DMS114 treated with DMSO at 0.1 percent for 48 hours (cell line): ENCODE data around the gene RAB33B.
"Not testable (repeated sequence)": the region's sequence is repeated elsewhere in the genome, so short reads cannot be mapped to it uniquely, and the experiment has no call there.

Experiments
- DNase-seq: peaks from one replicate; lab custom pipeline; 2025; ENCODE audit not compliant: unreplicated experiment; lab: John Stamatoyannopoulos, UW

Gene RAB33B

DNA sequence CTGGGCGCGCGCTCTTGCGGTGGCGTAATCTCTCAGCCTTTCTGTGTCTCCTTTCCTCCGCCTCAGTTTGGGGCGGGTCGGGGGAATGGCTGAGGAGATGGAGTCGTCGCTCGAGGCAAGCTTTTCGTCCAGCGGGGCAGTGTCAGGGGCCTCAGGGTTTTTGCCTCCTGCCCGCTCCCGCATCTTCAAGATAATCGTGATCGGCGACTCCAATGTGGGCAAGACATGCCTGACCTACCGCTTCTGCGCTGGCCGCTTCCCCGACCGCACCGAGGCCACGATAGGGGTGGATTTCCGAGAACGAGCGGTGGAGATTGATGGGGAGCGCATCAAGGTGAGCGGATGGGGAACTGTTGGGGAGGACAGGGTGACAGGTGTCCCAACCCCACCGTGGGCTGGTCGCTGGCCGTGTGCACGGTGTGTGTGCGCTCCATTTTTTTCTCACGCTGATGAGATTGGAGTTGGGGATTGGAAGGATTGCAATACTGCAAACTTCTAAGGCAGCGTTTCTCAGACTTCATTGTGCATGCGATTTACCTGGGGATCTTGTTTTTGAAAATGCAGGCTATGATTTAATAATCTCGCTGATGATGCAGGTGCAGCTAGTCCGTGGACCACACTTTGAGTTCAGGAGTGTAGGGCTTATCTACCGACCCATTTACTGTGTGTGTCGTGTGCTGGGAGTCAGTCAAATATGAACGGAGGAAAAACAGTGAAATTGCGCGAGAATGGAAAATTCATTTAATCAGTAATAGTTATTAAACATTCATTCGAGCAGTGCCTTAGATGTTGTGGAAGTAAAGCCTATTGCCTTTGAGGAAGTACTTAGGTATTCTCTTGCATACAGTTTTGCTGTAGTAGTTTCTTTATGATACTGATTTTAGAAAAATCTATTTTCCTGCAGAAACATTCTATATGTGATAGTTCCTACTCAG, at the start of gene RAB33B:
Gene RAB33B, plus strand, starts transcription at position 11 of the 935 bp plus-strand sequence. Its CDS starts 75 bp downstream, at position 86.
- peak; percentile 53 for DNase-seq

DNA sequence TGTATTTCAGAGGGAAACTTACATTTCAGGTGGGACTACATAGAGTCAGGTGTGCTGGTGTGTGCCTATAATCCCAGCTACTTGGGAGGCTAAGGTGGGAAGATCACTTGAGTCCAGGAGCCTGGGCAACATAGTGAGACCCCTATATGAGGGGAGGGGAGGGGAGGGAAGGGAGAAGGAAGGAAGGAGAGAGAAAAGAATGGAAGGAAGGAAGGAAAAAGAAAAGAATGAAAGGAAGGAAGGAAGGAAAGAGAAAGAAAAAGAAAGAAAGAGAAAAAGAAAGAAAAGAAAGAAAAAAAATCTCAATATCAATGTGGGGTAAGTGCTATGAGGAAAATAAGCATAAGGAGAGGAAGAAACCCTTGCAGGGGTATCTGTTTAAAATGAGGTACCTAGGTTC, 43.6 kb upstream of the RAB33B start:
- no peak for DNase-seq

DNA sequence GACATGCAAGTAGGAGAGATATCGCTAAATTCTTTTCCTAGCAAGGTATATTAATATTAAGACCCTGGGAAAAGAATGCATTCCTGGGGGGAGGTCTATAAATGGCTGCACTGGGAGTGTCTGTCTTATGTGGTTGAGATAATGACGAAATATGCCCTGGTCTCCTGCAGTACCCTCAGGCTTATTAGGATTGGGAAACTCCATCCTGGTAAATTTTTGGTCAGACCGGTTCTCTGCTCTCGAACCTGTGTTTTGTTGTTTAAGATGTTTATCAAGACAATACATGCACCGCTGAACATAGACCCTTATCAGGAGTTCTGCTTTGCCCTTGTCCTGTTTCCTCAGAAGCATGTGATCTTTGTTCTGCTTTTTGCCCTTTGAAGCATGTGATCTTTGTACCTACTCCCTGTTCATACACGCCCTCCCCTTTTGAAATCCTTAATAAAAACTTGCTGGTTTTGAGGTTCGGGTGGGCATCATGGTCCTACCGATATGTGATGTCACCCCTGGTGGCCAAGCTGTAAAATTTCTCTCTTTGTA, 39.2 kb upstream of the RAB33B start:
- DNase-seq = not testable (repeated sequence)

DNA sequence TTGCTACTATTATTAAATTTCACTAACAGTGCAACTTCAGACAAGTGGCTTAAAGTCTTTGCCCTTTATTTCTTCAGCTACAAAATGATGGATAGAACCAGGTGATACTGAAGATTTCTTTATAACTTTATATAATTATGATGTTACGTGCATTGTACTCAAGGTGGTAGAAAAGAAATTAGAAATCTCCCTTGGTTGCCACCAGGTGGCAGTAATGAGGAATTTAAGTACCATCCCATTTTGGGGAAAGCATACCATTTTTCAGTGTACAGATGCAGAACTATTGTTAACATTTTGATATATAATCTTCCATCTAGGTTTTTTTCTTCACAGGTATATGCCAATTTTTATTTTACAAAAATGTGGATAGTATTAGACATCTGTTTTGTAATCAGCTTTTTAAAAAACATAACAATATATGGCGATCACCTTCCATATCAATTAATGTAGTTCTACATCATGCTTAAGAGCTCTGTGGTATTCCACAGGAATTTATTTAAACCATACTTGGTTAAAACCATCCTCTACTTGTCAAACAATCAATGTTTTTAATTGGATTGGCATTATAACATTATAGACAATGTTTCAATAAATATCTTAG, 37.7 kb upstream of the RAB33B start:
- peak; percentile 20 for DNase-seq

DNA sequence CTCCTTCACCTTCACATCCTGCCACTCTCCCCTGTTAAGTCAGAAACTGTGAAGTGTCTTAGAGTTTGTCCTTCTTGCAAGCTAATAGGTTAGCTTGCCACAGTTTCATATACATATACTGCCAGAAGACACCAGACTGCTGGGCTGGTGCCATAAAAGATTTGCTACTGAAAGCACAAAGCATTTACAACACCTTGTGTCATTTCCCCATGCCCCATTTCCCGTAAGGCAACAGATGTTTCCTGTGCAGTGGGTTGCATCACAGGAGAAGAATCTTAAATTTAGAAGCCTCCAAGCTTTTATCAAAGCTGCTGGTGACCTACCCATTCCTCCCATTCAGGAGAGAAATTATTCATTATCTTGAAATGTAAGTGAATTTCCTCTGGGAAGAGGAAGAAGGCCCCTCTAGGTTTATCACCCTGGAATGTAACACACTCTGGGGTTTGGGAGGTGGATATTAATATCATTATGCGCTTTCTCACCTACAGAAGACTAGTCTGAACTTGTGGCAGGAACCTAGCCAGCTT, 34.5 kb upstream of the RAB33B start:
- no peak for DNase-seq

DNA sequence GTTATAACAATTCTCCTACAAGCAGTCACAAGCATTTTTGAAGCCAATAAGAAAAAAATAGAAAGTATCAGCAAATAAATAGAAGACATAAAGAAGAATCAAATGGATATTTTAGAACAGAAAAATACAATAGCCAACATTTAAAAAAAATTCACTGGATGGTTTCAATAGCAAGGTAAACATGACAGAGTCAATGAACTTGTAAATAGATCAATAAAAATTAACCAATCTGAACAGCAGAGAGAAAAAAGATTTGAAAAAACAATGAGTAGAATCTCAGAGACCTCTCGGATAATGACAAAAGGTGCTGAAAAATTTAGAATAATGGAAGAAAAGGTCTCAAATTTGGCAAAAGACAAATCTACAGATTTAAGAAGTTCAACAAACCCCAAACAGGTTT, 33.3 kb upstream of the RAB33B start:
- no peak for DNase-seq

DNA sequence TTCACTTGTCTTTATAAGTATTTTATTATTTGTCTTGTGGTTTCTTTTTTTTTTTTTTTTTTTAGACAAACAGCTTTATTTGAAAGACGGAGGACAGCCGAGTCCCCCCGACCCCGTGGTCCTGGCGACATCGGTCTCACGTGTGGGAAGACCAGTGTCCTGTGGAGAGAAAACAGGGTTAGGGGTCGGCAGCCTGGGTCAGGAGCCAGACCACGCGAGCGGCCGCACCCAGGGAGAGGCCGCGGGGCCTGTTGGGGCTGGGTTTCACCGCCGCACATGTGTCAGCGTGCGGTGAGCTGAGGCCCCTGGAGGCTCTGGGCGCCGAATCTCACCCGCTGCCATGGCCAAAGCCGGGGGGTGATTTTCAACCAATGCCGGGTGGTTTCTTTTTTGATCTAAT, 17.8 kb upstream of the RAB33B start:
- DNase-seq = no peak

DNA sequence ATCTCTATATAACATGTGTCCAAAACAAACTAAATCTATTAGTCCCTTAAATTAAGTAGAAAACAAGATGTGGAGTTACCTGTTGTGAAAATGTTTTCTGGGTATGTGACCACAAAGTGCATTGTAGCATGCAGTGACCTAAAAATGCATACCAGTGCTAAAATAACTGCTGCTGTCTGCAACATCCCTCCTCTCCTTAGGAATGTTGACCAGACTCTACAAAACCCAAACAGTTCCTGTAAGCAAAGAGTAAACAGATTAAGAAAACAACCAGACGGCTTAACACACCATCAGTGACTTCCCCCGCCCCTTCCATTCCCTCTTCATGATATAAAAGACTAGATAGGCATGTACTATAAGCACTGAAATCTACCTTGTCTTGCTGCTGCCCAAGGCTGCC, 15.8 kb upstream of the RAB33B start:
- no peak for DNase-seq

DNA sequence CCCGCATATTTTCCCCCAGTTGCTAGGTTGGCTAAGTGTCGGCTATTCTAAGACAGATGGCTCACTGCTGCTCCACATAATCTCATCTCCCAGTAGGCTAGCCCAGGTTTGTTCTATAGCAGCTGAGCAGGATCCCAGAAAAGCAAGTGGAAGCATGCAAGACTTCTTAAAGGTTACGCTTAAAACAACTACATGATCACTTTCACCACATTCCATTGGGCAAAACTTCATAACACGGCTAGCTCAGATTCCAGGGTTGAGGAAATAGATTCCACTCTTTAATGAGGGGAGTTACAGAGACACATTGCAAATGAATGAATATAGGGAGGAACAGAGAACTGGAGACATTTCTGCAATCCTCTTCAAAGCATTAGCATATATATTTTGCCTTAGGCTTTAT, 12.9 kb upstream of the RAB33B start:
- DNase-seq = no peak

DNA sequence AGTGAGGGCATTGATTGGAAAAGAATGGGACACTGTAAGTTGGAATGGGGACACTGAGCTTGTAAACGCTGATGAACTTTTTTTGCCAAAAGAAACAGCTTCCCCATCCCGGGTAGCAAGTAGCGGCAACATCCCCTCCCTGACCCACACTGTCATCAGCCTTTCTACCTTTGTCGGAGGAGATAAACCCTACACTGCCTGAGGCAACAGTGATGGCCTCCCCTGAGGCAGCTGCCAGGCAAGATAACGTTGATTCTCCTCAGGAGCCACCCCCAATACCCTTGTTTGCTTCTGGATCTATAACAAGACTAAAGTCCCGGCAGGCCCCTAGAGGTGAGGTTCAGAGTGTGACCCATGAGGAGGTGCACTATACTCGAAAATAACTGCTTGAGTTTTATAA, 10.3 kb upstream of the RAB33B start:
- no peak for DNase-seq

DNA sequence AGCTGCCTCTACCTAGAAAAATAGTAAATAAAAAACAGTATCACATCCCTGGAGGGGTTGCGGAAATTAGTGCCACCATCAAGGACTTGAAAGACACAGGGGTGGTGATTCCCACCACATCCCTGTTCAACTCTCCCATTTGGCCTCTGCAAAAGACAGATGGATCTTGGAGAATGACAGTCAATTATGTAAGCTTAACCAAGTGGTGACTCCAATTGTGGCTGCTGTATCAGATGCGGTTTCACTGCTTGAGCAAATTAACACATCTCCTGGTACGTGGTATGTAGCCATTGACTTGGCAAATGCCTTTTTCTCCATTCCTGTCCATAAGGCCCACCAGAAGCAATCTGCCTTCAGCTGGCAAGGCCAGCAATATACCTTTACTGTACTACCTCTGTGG, 9.0 kb upstream of the RAB33B start:
- DNase-seq = not testable (repeated sequence)

DNA sequence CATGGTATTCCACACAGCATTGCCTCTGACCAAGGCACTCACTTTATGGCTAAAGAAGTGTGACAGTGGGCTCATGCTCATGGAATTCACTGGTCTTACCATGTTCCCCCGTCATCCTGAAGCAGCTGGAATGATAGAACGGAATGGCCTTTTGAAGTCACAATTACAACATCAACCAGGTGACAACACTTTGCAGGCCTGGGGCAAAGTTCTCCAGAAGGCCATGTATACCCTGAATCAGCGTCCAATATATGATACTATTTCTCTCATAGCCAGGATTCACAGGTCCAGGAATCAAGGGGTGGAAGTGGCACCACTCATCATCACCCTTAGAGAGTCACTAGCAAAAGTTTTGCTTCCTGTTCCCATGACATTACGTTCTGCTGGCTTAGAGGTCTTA, 6.8 kb upstream of the RAB33B start:
- DNase-seq = not testable (repeated sequence)

DNA sequence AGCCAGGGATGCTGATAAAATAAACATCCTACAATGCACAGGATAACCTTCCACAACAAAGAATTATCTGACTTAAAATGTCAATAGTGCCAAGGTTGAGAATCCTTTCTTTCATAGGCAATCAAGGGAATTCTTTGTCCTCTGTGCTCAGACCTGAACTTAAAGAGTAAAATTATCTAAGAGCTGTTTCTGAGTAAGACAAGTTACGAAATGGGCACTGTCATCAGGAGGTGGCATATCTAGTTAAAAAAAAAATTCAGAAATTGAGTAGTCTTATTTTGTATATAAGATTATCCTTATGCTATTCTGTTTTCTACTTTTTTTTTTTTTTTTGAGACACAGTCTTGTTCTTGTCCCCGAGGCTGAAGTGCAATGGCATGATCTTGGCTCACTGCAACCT, 3.3 kb upstream of the RAB33B start:
- no peak for DNase-seq

DNA sequence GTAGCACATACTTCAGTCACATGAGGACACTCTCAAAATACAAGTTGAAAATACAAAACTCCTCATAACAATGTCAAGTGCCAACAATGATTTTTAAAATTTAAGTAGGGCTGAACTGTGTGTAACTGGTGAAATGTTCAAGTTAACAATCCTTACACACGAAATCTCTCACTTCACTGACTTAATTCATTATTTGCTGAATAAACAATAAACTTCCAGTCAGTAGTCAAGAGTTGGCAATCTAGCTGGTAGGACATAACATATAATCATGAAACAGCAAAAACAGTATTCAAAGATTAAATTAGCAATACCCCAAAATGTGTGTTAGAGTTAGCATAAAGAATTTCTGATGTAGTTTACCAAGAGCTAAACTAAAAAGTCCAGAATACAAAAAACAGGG, 1.9 kb upstream of the RAB33B start:
- no peak for DNase-seq

DNA sequence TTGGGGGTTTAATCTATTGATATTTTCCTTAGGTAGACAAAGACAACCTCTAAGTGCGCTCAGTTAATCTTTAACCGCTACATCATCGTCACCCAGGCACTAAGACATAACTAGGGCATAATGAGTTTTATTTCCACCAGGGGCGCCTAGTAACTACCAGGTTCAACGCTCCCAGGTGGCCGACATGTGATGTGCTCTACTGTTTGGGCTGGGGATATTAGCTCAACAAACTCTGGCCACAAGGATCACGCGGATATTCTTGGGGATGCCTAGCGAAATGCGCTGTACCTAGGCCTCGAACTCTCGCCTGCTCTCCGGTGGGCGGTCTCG, 915 bp upstream of the RAB33B start:
- DNase-seq = peak; percentile 53

DNA sequence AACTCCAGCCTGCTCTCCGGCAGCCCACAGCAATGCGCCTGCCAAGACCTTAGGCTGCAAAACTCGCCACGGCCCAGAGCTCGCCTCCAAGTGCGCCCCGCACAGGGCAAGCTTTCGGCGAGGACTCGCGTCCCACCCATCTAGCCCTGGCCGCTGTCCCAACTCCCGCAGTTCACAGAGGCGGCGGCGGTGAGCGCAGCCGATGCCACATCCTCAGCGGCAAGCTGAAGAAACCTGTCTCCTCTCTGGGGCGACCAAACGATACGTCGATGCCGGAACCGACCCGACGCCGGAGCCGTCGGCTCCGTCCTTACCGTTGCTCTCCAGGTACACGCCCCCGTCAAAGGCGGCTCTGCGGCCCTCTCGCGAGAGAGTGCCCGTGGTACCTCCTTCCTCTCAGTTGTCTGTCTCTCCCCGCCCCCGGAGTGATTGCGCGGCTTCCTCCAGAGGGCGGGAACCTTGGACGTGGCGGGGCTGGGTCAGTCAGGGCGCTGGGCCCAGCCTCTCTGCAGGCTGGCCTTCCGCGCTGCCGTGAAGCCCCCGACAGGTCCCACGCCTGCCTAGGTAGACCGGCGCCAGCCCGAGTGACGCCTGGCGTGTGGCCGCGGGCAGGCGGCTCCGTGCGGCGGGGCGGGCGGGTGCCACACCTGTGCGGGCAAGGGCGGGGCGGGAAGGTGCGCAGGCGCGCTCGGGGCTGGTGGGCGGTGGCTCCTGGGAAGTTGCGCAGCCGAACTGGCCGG, 380 bp upstream of the RAB33B start:
- peak; percentile 86 for DNase-seq

DNA sequence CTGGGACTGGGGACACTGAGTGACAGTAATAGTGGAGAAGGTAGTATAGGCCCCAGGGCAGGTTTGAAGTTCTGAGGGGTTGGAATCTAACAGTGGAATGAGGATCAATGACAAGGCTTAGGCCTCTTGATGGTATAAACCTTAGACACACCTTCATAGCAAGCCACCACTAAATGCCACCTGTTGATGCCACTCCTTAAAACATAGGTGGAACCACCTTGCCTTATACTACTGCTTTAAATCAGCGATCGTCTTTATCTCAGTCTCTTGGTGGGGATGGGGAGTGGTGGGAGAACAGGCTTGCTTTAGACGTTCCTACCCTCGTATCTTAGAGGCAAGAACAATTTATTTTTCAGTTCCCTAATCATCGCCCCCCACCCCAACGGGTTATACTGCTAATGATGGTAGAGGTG, 1.2 kb downstream of the RAB33B start:
- no peak for DNase-seq

DNA sequence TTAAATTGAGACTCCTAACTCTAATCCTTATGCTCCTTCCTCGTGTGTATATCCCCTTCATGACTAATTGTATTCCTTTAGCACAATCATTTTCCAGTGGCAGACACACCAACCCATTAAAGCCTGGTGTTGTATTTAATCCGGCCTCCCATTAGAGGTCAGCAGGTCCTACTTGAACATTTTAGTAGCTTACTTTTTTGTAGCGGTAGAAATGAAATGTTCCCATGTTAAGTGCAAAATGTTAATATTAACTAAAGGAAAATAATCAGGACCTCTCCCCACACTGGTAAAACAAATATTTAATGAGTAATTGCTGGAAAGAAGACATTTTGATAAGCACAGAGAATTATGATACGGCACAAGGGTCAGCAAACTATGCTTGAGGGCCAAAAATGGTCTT, 3.4 kb downstream of the RAB33B start:
- no peak for DNase-seq

DNA sequence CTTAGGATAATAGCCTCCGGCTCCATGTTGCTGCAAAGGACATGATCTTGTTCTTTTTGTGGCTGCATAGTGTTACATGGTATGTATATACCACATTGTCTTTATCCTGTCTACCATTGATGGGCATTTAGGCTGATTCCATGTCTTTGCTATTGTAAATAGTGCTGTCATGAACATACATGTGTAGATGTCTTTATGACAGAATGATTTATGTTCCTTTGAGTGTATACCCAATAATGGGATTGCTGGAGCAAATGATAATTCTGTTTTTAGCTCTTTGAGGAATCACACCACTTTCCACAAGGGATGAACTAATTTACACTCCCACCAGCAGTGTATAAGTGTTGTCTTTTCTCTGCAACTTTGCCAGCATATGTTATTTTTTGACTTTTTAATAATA, 4.6 kb downstream of the RAB33B start:
- DNase-seq = no peak

DNA sequence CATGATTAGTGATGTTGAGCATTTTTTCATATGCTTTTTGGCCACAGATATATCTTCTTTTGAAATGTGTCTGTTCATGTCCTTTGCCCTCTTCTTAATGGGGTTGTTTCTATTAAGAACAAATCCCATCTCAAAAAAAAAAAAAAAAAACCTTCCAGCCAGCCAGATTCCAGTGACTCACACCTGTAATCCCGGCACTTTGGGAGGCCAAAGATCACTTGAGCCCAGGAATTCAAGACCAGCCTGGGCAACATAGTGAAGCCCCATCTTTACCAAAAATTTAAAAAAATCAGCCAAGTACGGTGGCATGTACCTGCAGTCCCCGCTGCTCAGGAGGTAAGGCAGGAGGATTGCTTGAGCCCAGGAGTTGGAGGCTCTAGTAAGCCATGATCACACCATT, 5.1 kb downstream of the RAB33B start:
- no peak for DNase-seq

DNA sequence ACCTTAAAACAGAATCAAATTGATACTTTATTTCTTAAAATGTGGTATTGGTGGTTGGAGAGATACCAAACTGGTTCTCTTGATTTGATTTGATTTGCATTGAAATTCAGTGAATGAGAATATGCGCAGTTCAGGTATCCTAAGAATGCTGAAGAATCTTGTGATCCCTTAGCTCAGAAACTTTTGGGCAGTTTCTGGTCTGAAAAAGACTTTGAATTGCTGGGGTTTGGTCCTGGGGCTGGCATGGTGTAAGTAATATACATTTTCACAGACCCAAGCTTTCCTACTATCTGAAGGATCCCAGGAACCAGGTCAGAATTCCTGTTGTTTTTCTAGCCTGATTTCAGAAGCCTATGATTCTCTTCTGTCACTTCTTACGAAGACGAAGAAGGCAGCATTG, 6.6 kb downstream of the RAB33B start:
- no peak for DNase-seq
